Kidney epithelial cell (primary cell): Measurements from ENCODE around the gene STAT2. TPM values are rescaled to one million over a fixed set of nuclear protein-coding genes. Genes with fewer than 3 reads are reported as not detected.

Experiments
- DNase-seq: peaks from one replicate; pipeline ENCODE4 v3.0.0-alpha.2; 2010; ENCODE audit warnings: low read depth
- H3K27me3 ChIP-seq: 2 replicates; pipeline ENCODE4 v1.6.0; 2011; ENCODE audit warnings: low read length; ENCODE audit not compliant: control insufficient read depth, insufficient read depth
- H3K36me3 ChIP-seq: 2 replicates; pipeline ENCODE4 v1.5.1; 2011; ENCODE audit warnings: low read length; ENCODE audit not compliant: control insufficient read depth, insufficient read depth
- H3K4me3 ChIP-seq: 2 replicates; pipeline ENCODE4 v1.5.1; 2011; ENCODE audit warnings: low read depth, mild to moderate bottlenecking, control low read depth, low read length
- total RNA-seq: library from RNA; depleted of rRNA; stranded (reverse); fragments of >200 nt; gene quantifications from 2 replicates; pipeline ENCODE4 v1.2.3, GENCODE V29; 2015
- TF ChIP-seq, protein P1 (sequence below): IDR thresholded peaks from 2 replicates; pipeline ENCODE4 v1.5.1; 2011; ENCODE audit warnings: mild to moderate bottlenecking, moderate library complexity, low read length, control low read depth, inconsistent platforms; ENCODE audit not compliant: insufficient read depth, poor library complexity, severe bottlenecking

The STAT2 gene
- total RNA-seq, 1 donor from 2014 or later = 125 TPM

DNA sequence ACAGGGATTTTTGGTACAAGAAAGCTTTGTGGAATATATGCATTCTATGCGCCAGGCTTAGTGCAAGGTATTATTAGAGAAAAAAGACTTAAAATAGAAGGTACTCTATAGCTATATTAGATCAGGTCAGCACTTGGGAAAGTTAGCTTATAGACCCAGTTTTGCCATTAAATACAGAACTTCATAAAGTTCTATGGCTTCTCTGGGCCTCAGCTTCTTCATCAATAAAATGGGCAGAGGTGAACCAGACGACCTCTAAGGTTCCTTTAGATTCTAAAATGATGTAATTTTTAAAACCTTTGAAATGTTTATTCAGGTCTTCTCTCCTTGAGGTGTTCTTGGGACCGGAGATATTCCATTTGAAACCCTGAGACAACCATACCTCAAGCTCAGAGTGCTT, 51.2 kb downstream of the STAT2 start:
- H3K27me3 ChIP-seq = no peaks in the 10 kb centered on the region
- no peak overlapping the region for H3K4me3 ChIP-seq
- TF ChIP-seq, protein P1, sequence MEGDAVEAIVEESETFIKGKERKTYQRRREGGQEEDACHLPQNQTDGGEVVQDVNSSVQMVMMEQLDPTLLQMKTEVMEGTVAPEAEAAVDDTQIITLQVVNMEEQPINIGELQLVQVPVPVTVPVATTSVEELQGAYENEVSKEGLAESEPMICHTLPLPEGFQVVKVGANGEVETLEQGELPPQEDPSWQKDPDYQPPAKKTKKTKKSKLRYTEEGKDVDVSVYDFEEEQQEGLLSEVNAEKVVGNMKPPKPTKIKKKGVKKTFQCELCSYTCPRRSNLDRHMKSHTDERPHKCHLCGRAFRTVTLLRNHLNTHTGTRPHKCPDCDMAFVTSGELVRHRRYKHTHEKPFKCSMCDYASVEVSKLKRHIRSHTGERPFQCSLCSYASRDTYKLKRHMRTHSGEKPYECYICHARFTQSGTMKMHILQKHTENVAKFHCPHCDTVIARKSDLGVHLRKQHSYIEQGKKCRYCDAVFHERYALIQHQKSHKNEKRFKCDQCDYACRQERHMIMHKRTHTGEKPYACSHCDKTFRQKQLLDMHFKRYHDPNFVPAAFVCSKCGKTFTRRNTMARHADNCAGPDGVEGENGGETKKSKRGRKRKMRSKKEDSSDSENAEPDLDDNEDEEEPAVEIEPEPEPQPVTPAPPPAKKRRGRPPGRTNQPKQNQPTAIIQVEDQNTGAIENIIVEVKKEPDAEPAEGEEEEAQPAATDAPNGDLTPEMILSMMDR = no peak
- DNase-seq = no peak
- H3K36me3 ChIP-seq = peaks cover 2% of the 10 kb centered on the region

DNA sequence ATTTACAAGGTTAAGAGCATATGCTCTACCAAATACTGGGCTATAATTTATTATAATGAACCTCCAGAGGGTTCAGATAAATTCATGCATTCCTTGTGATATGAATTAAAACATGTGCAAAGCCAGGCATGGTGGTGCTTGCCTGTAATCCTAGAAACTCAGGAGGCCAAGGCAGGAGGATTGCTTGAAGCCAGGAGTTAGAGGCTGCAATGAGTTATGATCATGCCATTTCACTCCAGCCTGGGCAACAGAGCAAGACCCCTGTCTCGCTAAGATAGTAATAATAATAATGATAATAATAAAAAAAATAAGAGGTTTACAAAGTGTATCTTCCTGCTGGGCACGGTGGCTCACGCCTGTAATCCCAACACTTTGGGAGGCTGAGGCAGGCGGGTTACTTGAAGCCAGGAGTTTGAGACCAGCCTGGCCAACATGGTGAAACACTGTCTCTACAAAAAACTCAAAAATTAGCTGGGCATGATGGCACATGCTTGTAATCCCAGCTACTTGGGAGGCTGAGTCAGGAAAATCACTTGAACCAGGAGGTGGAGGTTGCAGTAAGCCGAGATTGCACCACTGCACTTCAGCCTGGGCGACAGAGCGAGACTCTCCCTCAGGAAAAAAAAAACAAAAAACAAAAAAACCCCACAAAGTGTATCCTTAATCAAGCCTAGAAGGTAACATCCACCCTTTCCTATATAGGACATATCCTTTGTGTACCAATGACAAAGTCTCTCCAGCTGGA, 52.5 kb downstream of the STAT2 start:
- no peak overlapping the region for H3K4me3 ChIP-seq
- DNase-seq = no peak
- H3K27me3 ChIP-seq = no peaks in the 10 kb centered on the region
- TF ChIP-seq, protein P1 = no peak
- H3K36me3 ChIP-seq = peaks cover 2% of the 10 kb centered on the region

DNA sequence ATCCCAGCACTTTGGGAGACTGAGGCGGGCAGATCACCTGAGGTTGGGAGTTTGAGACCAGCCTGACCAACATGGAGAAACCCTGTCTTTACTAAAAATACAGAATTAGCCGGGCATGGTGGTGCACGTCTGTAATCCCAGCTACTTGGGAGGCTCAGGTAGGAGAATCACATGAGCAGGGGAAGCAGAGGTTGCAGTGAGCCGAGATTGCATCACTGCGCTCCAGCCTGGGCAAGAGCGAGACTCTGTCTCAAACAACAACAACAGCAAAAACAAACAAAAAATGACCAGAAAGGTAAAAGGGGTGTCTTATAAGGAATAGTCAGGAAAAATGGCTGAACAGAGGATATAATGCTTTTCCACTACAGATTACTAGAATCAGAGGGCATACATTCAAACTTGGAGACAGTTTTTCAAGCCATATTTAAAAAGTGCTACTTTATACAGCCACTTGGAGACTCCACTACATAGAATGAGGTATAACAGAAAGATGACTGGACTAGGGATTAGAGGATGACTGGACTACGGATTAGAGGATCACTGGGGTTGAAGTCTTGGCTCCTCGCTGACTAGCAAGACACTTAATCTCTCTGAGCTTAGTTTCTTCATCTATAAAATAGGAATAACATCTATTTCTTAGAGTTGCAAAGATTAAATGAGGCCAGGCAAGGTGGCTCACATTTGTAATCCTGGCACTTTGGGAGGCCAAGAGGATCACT, 54.9 kb downstream of the STAT2 start:
- H3K4me3 ChIP-seq = no peak overlapping the region
- H3K36me3 ChIP-seq = peaks cover 2% of the 10 kb centered on the region
- H3K27me3 ChIP-seq = no peaks in the 10 kb centered on the region
- TF ChIP-seq, protein P1 = no peak
- no peak for DNase-seq

DNA sequence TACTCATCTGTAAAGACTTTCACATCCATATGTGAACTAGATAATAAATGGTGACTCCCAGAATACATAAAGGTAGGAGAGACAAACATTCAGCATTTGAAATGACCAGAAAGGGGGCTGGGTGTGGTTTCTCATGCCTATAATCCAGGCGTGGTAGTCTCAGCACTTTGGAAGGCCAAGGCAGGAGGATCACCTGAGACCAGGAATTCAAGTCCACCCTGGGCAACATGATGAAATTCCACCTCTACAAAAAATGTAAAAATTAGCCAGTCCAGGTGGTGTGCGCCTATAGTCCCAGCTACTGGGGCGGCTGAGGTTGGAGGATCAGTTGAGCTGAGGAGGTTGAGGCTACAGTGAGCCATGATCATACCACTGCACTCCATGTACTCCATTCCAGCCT, 55.6 kb downstream of the STAT2 start:
- no peak overlapping the region for H3K4me3 ChIP-seq
- DNase-seq = no peak
- H3K27me3 ChIP-seq = no peaks in the 10 kb centered on the region
- peaks cover 2% of the 10 kb centered on the region for H3K36me3 ChIP-seq
- TF ChIP-seq, protein P1 = no peak

DNA sequence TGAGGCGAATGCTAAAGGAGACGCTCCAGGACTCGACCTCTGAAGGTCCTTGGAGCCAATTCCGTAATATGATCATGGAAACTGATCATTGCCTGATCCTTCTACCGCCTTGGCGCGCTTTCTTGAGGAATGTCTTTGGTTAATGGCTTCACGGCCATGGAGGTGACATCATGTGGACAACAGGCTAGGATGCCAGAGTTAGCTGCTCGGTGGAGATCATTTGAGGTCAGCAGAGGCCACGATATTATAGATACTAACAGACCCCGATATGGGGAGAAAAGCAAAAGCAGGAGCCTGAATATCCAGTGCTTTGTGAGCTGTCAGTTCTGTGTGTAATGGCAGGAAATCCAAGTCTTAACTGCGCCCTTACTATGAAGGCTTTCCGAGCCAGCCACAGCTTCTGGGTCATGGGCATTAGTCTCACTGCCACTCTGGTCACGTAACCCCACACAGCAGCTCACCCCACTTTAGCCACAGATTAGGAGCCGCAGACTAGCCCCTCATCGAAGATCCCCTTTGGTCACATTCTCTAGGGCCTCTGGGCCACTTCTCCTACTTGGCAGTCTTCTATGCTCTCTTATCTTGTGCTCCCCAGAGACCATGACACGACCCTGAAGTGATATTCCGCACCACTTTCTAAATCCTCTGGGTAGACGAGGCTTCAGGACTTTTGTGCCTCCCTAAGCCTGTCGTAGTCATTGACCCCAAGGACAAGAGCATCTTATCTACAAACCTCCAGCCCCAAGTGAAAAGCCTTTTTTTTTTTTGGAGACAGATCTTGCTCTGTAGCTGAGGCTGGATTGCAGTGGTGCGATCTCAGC, 59.1 kb downstream of the STAT2 start:
- peaks cover 2% of the 10 kb centered on the region for H3K36me3 ChIP-seq

More for the DNA sequence above, 59.1 kb downstream of the STAT2 start:
- Histone ChIP-seq H3K4me3 (peak overlapping the region; percentile 86), H3K27me3 (no peaks in the 10 kb centered on the region)
- no peak for DNase-seq
- TF ChIP-seq, protein P1 = no peak
